HEK293 (cell line): ENCODE measurements around the gene ZBTB21.

Source experiments
- CTCF ChIA-PET: fragments of 350-600 bp; formaldehyde crosslinking; extraction: SDS; loops from one replicate; lab custom pipeline; 2021; ENCODE audit warnings: antibody characterized with exemption; lab: Yijun Ruan, JAX
- POLR2A ChIA-PET: fragments of 300-600 bp; formaldehyde crosslinking; extraction: SDS; loops from one replicate; lab custom pipeline; 2020; ENCODE audit warnings: antibody characterized with exemption, inconsistent platforms; lab: Yijun Ruan, JAX
- H3K27ac ChIP-seq: fragments of 200-500 bp; sonication (Bioruptor generic); 2 replicates; pipeline ENCODE4 v1.5.1; 2014; ENCODE audit warnings: low read depth, low read length, control low read depth, inconsistent platforms; ENCODE audit errors: extremely low read depth
- H3K36me3 ChIP-seq, 2 experiments: fragments of 200-500 bp in 1 of 2; sonication (Bioruptor generic) in 1 of 2; 1 replicate in 1 of 2; 2 replicates in 1 of 2; pipeline ENCODE4 v1.5.1; 2014 to 2017; ENCODE audit warnings: inconsistent platforms in 2 of 2, low read length in 2 of 2; ENCODE audit not compliant: control insufficient read depth in 2 of 2, insufficient read depth in 1 of 2
- H3K4me1 ChIP-seq: fragments of 200-500 bp; sonication (Bioruptor generic); 2 replicates; pipeline ENCODE4 v1.5.1; 2014; ENCODE audit warnings: mild to moderate bottlenecking, low read length, inconsistent platforms; ENCODE audit not compliant: control insufficient read depth, insufficient read depth
- H3K4me3 ChIP-seq: 2 replicates; pipeline ENCODE4 v1.5.1; 2011; ENCODE audit warnings: low read depth, mild to moderate bottlenecking, control low read depth, low read length, moderate library complexity
- H3K9me3 ChIP-seq: fragments of 200-500 bp; sonication (Bioruptor generic); 2 replicates; pipeline ENCODE4 v1.5.1; 2014; ENCODE audit warnings: low read depth, low read length, inconsistent platforms; ENCODE audit not compliant: control insufficient read depth, insufficient read depth
- EGR2 ChIP-seq: fragments of 450-650 bp; formaldehyde crosslinking; IDR thresholded peaks from 2 replicates; pipeline ENCODE4 v1.5.1; 2016; ENCODE audit warnings: low read depth, missing biosample characterization, missing genetic modification characterization
- HOXA7 ChIP-seq: sonication (generic); formaldehyde crosslinking; IDR thresholded peaks from 2 replicates; pipeline ENCODE4 v1.8.1; 2022; ENCODE audit warnings: missing genetic modification reagents, borderline replicate concordance
- OVOL3 ChIP-seq: fragments of 450-650 bp; formaldehyde crosslinking; IDR thresholded peaks from 2 replicates; pipeline ENCODE4 v1.5.1; 2016; ENCODE audit warnings: missing biosample characterization, missing genetic modification characterization
- PRDM10 ChIP-seq: fragments of 450-650 bp; formaldehyde crosslinking; IDR thresholded peaks from 2 replicates; pipeline ENCODE4 v1.5.1; 2016; ENCODE audit warnings: missing biosample characterization, missing genetic modification characterization
- PRDM4 ChIP-seq: fragments of 450-650 bp; formaldehyde crosslinking; IDR thresholded peaks from 2 replicates; pipeline ENCODE4 v1.5.1; 2017; ENCODE audit warnings: missing biosample characterization, missing genetic modification characterization
- TCF7L2 ChIP-seq: IDR thresholded peaks from 2 replicates; pipeline ENCODE4 v1.6.1; 2011; ENCODE audit warnings: low read depth, mild to moderate bottlenecking, inconsistent platforms, low read length, moderate library complexity, borderline replicate concordance
- ZFHX2 ChIP-seq: fragments of 450-650 bp; formaldehyde crosslinking; conservative IDR thresholded peaks from 2 replicates; pipeline ENCODE4 v1.5.1; 2016; ENCODE audit warnings: missing biosample characterization, missing genetic modification characterization
- ZNF169 ChIP-seq: fragments of 450-650 bp; formaldehyde crosslinking; IDR thresholded peaks from 2 replicates; pipeline ENCODE4 v1.5.1; 2016; ENCODE audit warnings: missing biosample characterization, missing genetic modification characterization
- ZNF19 ChIP-seq: fragments of 450-650 bp; formaldehyde crosslinking; IDR thresholded peaks from 2 replicates; pipeline ENCODE4; 2016; ENCODE audit warnings: missing biosample characterization, missing genetic modification characterization, low read depth
- ZNF239 ChIP-seq: fragments of 450-650 bp; formaldehyde crosslinking; IDR thresholded peaks from 2 replicates; pipeline ENCODE4 v1.5.1; 2016; ENCODE audit warnings: missing biosample characterization, missing genetic modification characterization
- ZNF548 ChIP-seq: fragments of 450-650 bp; formaldehyde crosslinking; IDR thresholded peaks from 2 replicates; pipeline ENCODE4 v1.5.1; 2016; ENCODE audit warnings: missing biosample characterization, missing genetic modification characterization
- ZNF670 ChIP-seq: fragments of 450-650 bp; formaldehyde crosslinking; IDR thresholded peaks from 2 replicates; pipeline ENCODE4 v1.5.1; 2016; ENCODE audit warnings: missing biosample characterization, missing genetic modification characterization, low read depth
- ZNF677 ChIP-seq: fragments of 450-650 bp; IDR thresholded peaks from 2 replicates; pipeline ENCODE4 v1.5.0; 2018; ENCODE audit warnings: missing biosample characterization, mild to moderate bottlenecking, missing genetic modification characterization, moderate library complexity

The ZBTB21 gene

GRCh38 chr21:41966041-41966833, 43.9 kb downstream of the ZBTB21 start:
- no peak overlapping the region for H3K4me3 ChIP-seq
- ChIA-PET CTCF (no interaction called here), POLR2A (no interaction called here)
- H3K4me1 ChIP-seq, result peaks cover 8% of the 10 kb centered on the region; the same call in 1 of the 2 replicates
- no peak overlapping the region for H3K27ac ChIP-seq
- TF ChIP-seq PRDM10 (tag by site-specific recombination) (no peak), ZNF239 (no peak), PRDM4 (tag by site-specific recombination) (no peak), ZNF19 (tag by site-specific recombination) (no peak), OVOL3 (tag by site-specific recombination) (no peak), ZNF548 (tag by site-specific recombination) (no peak), TCF7L2 (no peak), ZNF670 (no peak)
- H3K9me3 ChIP-seq, result no peaks in the 10 kb centered on the region
- no peaks in the 10 kb centered on the region for H3K36me3 ChIP-seq

- Histone ChIP-seq H3K4me1 (peaks cover 8% of the 10 kb centered on the region; the same call in 1 of the 2 replicates), H3K36me3 (no peaks in the 10 kb centered on the region), H3K9me3 (no peaks in the 10 kb centered on the region), H3K27ac (no peak overlapping the region), H3K4me3 (no peak overlapping the region)
- ChIA-PET CTCF (no interaction called here), POLR2A (no interaction called here)
- TF ChIP-seq EGR2 (tag by site-specific recombination), result peak; percentile 82
- TF ChIP-seq ZFHX2 (tag by site-specific recombination), result peak; percentile 56
- TF ChIP-seq ZNF677 (tag by site-specific recombination), result no peak
Measured at GRCh38 chr21:41965461-41966013, 44.6 kb downstream of the ZBTB21 start.

- CTCF ChIA-PET, result no interaction called here
- Histone ChIP-seq H3K4me1 (peaks cover 8% of the 10 kb centered on the region; the same call in 1 of the 2 replicates), H3K36me3 (no peaks in the 10 kb centered on the region), H3K9me3 (no peaks in the 10 kb centered on the region), H3K27ac (no peak overlapping the region), H3K4me3 (no peak overlapping the region)
- POLR2A ChIA-PET, result no interaction called here
- TF ChIP-seq ZNF169 (tag by site-specific recombination) (no peak), HOXA7 (CRISPR knock-in tag) (no peak)
Measured at GRCh38 chr21:41965045-41965444, 45.1 kb downstream of the ZBTB21 start.
